Measurements from ENCODE around the gene ZNF552.
A peak's percentile ranks its signal among the peaks of the same experiment; 100 is the strongest.
"Not testable (repeated sequence)": the region's sequence is repeated elsewhere in the genome, so short reads cannot be mapped to it uniquely, and the experiment has no call there.

ZNF552 gene

GRCh38 chr19:57821501-57821900 lies 6.8 kb upstream of the ZNF552 start:
- peaks cover 2 to 57% of the 10 kb centered on the region in 2 donors for H3K36me3 ChIP-seq (replicated peaks in 1 of 2; ENCODE audit: control insufficient read depth in 2 of 2, insufficient read depth in 2 of 2, low read length in 2 of 2)
- not testable (repeated sequence) for H3K4me2 ChIP-seq (ENCODE audit: insufficient read depth, low read length, poor library complexity, severe bottlenecking); H3K79me1 ChIP-seq (ENCODE audit: low read depth, low read length); DNase-seq (ENCODE audit: low spot score); H3K4me3 ChIP-seq (ENCODE audit: low read length in 2 of 2); H3K27ac ChIP-seq (replicated peaks; ENCODE audit: low read length); H3K4me1 ChIP-seq (ENCODE audit: control insufficient read depth in 2 of 2, insufficient read depth in 1 of 2, low read depth in 1 of 2, low read length in 2 of 2); H3K9ac ChIP-seq (ENCODE audit: low read depth, low read length, poor library complexity); H2BK15ac ChIP-seq (ENCODE audit: low read length); H3K4ac ChIP-seq (ENCODE audit: low read length); H3K14ac ChIP-seq (ENCODE audit: low read length); H4K8ac ChIP-seq (ENCODE audit: low read depth, low read length); H3K9me3 ChIP-seq (replicated peaks in 1 of 2; ENCODE audit: control insufficient read depth in 2 of 2, insufficient read depth in 1 of 2, low read depth in 1 of 2, low read length in 2 of 2); H2AFZ ChIP-seq (ENCODE audit: low read length); H3K18ac ChIP-seq (ENCODE audit: low read length); H2BK120ac ChIP-seq (ENCODE audit: low read depth, low read length); H2AK5ac ChIP-seq (ENCODE audit: low read depth, low read length); H3K23ac ChIP-seq (ENCODE audit: low read depth, low read length, poor library complexity); H4K91ac ChIP-seq (ENCODE audit: low read depth, low read length, poor library complexity); H3K27me3 ChIP-seq (ENCODE audit: control insufficient read depth in 3 of 3, insufficient read depth in 3 of 3, low read depth in 1 of 3, low read length in 3 of 3); H2BK12ac ChIP-seq (ENCODE audit: low read length); H2BK5ac ChIP-seq (ENCODE audit: low read length)
- WGBS, 2 donors (ENCODE audit: extremely low coverage in 2 of 2, insufficient read length in 2 of 2, insufficient replicate concordance in 1 of 2), result no CpG with 5 or more reads among the region's 3 CpGs

- not testable (repeated sequence) for H3K27ac ChIP-seq (replicated peaks; ENCODE audit: low read length); H3K9me3 ChIP-seq (replicated peaks in 1 of 2; ENCODE audit: control insufficient read depth in 2 of 2, insufficient read depth in 1 of 2, low read depth in 1 of 2, low read length in 2 of 2); H3K4me1 ChIP-seq (ENCODE audit: control insufficient read depth in 2 of 2, insufficient read depth in 1 of 2, low read depth in 1 of 2, low read length in 2 of 2); H3K9ac ChIP-seq (ENCODE audit: low read depth, low read length, poor library complexity); H4K8ac ChIP-seq (ENCODE audit: low read depth, low read length); H2BK12ac ChIP-seq (ENCODE audit: low read length); H3K79me1 ChIP-seq (ENCODE audit: low read depth, low read length); H3K14ac ChIP-seq (ENCODE audit: low read length); H3K18ac ChIP-seq (ENCODE audit: low read length); H4K91ac ChIP-seq (ENCODE audit: low read depth, low read length, poor library complexity); H3K23ac ChIP-seq (ENCODE audit: low read depth, low read length, poor library complexity); H3K27me3 ChIP-seq (ENCODE audit: control insufficient read depth in 3 of 3, insufficient read depth in 3 of 3, low read depth in 1 of 3, low read length in 3 of 3); H2BK15ac ChIP-seq (ENCODE audit: low read length); H3K4me2 ChIP-seq (ENCODE audit: insufficient read depth, low read length, poor library complexity, severe bottlenecking); DNase-seq (ENCODE audit: low spot score); H2AK5ac ChIP-seq (ENCODE audit: low read depth, low read length); H3K4ac ChIP-seq (ENCODE audit: low read length); H2BK120ac ChIP-seq (ENCODE audit: low read depth, low read length); H2AFZ ChIP-seq (ENCODE audit: low read length); H2BK5ac ChIP-seq (ENCODE audit: low read length)
- peaks cover 1 to 53% of the 10 kb centered on the region in 2 donors for H3K36me3 ChIP-seq (replicated peaks in 1 of 2; ENCODE audit: control insufficient read depth in 2 of 2, insufficient read depth in 2 of 2, low read length in 2 of 2)
- peak overlapping the region in 1 of 2 donors; percentile 78 for H3K4me3 ChIP-seq (ENCODE audit: low read length in 2 of 2)
- no CpG with 5 or more reads among the region's 3 CpGs for WGBS, 2 donors (ENCODE audit: extremely low coverage in 2 of 2, insufficient read length in 2 of 2, insufficient replicate concordance in 1 of 2)
Measured at GRCh38 chr19:57821095-57821494, 6.4 kb upstream of the ZNF552 start.

- no peak overlapping the region for H3K9ac ChIP-seq (ENCODE audit: low read depth, low read length, poor library complexity)
- WGBS, 2 donors (ENCODE audit: extremely low coverage in 2 of 2, insufficient read length in 2 of 2, insufficient replicate concordance in 1 of 2), result no CpG with 5 or more reads among the region's 6 CpGs
- H3K36me3 ChIP-seq (replicated peaks in 1 of 2; ENCODE audit: control insufficient read depth in 2 of 2, insufficient read depth in 2 of 2, low read length in 2 of 2), result peaks cover 0 to 48% of the 10 kb centered on the region in 2 donors
- no peak overlapping the region for H4K91ac ChIP-seq (ENCODE audit: low read depth, low read length, poor library complexity)
- H3K4me3 ChIP-seq (ENCODE audit: low read length in 2 of 2), result peak overlapping the region in 1 of 2 donors; percentile 78
- no peak overlapping the region for H2BK5ac ChIP-seq (ENCODE audit: low read length)
- no peak overlapping the region for H3K23ac ChIP-seq (ENCODE audit: low read depth, low read length, poor library complexity)
- H3K79me1 ChIP-seq (ENCODE audit: low read depth, low read length), result peaks cover 2% of the 10 kb centered on the region
- no peak overlapping the region for H3K27ac ChIP-seq (replicated peaks; ENCODE audit: low read length)
- no peak overlapping the region for H3K14ac ChIP-seq (ENCODE audit: low read length)
- peaks cover 4% of the 10 kb centered on the region in 2 donors for H3K4me1 ChIP-seq (ENCODE audit: control insufficient read depth in 2 of 2, insufficient read depth in 1 of 2, low read depth in 1 of 2, low read length in 2 of 2)
- no peak overlapping the region for H2BK15ac ChIP-seq (ENCODE audit: low read length)
- H3K9me3 ChIP-seq (replicated peaks in 1 of 2; ENCODE audit: control insufficient read depth in 2 of 2, insufficient read depth in 1 of 2, low read depth in 1 of 2, low read length in 2 of 2), result no peaks in the 10 kb centered on the region
- H3K4ac ChIP-seq (ENCODE audit: low read length), result no peak overlapping the region
- no peak overlapping the region for H2BK120ac ChIP-seq (ENCODE audit: low read depth, low read length)
- DNase-seq (ENCODE audit: low spot score), result no peak
- H2AFZ ChIP-seq (ENCODE audit: low read length), result no peak overlapping the region
- H4K8ac ChIP-seq (ENCODE audit: low read depth, low read length), result no peak overlapping the region
- no peak overlapping the region for H3K18ac ChIP-seq (ENCODE audit: low read length)
- no peak overlapping the region for H2AK5ac ChIP-seq (ENCODE audit: low read depth, low read length)
- H3K4me2 ChIP-seq (ENCODE audit: insufficient read depth, low read length, poor library complexity, severe bottlenecking), result no peak overlapping the region
- H2BK12ac ChIP-seq (ENCODE audit: low read length), result no peak overlapping the region
- no peaks in the 10 kb centered on the region for H3K27me3 ChIP-seq (ENCODE audit: control insufficient read depth in 3 of 3, insufficient read depth in 3 of 3, low read depth in 1 of 3, low read length in 3 of 3)
Measured at GRCh38 chr19:57820599-57820998, 5.9 kb upstream of the ZNF552 start.

GRCh38 chr19:57819475-57820148 lies 4.9 kb upstream of the ZNF552 start:
- Histone ChIP-seq H3K18ac (ENCODE audit: low read length) (peak overlapping the region; percentile 95), H2AK5ac (ENCODE audit: low read depth, low read length) (no peak overlapping the region), H3K4me3 (ENCODE audit: low read length in 2 of 2) (peak overlapping the region; percentile 78 to 89), H2BK5ac (ENCODE audit: low read length) (peak overlapping the region; percentile 69), H3K36me3 (replicated peaks in 1 of 2; ENCODE audit: control insufficient read depth in 2 of 2, insufficient read depth in 2 of 2, low read length in 2 of 2) (peaks cover 0 to 38% of the 10 kb centered on the region in 2 donors), H3K4ac (ENCODE audit: low read length) (peak overlapping the region; percentile 53), H3K4me1 (ENCODE audit: control insufficient read depth in 2 of 2, insufficient read depth in 1 of 2, low read depth in 1 of 2, low read length in 2 of 2) (peaks cover 4% of the 10 kb centered on the region in 2 donors), H3K9me3 (replicated peaks in 1 of 2; ENCODE audit: control insufficient read depth in 2 of 2, insufficient read depth in 1 of 2, low read depth in 1 of 2, low read length in 2 of 2) (no peaks in the 10 kb centered on the region), H4K91ac (ENCODE audit: low read depth, low read length, poor library complexity) (no peak overlapping the region), H3K4me2 (ENCODE audit: insufficient read depth, low read length, poor library complexity, severe bottlenecking) (peak overlapping the region; percentile 77), H2BK120ac (ENCODE audit: low read depth, low read length) (no peak overlapping the region), H3K23ac (ENCODE audit: low read depth, low read length, poor library complexity) (peak overlapping the region; percentile 91), H4K8ac (ENCODE audit: low read depth, low read length) (no peak overlapping the region), H2BK12ac (ENCODE audit: low read length) (no peak overlapping the region), H2AFZ (ENCODE audit: low read length) (peak overlapping the region; percentile 76), H3K14ac (ENCODE audit: low read length) (peak overlapping the region; percentile 94), H2BK15ac (ENCODE audit: low read length) (no peak overlapping the region), H3K27me3 (ENCODE audit: control insufficient read depth in 3 of 3, insufficient read depth in 3 of 3, low read depth in 1 of 3, low read length in 3 of 3) (no peaks in the 10 kb centered on the region), H3K79me1 (ENCODE audit: low read depth, low read length) (peaks cover 2% of the 10 kb centered on the region), H3K9ac (ENCODE audit: low read depth, low read length, poor library complexity) (peak overlapping the region; percentile 90), H3K27ac (replicated peaks; ENCODE audit: low read length) (peak overlapping the region; percentile 42)
- DNase-seq (ENCODE audit: low spot score), result peak; percentile 77
- WGBS, 2 donors (ENCODE audit: extremely low coverage in 2 of 2, insufficient read length in 2 of 2, insufficient replicate concordance in 1 of 2), result no CpG with 5 or more reads among the region's 44 CpGs
